GOT3 (cell line): ENCODE data around the gene HSD3B2.

ENCODE experiments used
- DNase-seq: peaks from one replicate; lab custom pipeline; 2025; ENCODE audit warnings: mixed read lengths; lab: John Stamatoyannopoulos, UW

The HSD3B2 gene

DNA sequence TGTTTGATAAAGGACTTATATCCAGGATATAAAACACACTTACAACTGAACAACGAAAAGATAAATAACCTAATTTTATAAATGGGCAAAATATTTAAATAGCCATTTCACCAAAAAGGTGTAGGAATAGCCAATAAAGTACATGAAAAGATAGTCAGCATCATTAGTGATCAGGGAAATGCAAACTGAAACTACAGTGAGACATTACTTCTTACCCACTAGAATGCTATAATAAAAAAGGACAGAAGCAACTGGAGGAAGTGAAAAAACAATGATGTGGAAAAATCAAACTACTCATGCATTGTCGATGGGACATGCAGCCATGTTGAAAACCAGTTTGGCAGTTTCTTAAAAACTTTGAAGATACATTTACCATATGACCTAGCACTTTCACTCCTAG is 48.6 kb downstream of the HSD3B2 start:
- DNase-seq = no peak

DNA sequence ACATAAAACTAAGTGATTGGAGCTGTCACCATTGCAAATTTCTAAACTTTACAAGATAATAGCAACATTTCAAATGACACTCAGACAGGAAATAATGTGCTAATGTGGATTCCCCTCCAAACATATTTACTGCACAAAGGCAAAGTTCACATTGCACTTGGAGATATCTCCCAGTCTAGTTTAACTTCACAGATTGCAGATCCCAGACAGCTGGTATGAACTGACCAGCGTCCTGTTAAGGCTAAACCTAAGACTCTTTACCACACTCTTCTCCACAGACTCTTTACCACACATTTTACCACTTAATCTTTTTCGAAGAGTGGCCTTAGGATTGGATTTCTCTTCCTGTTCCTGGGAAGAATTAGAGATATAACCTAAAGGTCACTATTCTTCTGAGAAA is 51.5 kb downstream of the HSD3B2 start:
- no peak for DNase-seq

- no peak for DNase-seq
Measured at GRCh38 chr1:119467219-119467618, 52.3 kb downstream of the HSD3B2 start.

GRCh38 chr1:119467857-119468668 is 53.1 kb downstream of the HSD3B2 start:
- no peak for DNase-seq

DNA sequence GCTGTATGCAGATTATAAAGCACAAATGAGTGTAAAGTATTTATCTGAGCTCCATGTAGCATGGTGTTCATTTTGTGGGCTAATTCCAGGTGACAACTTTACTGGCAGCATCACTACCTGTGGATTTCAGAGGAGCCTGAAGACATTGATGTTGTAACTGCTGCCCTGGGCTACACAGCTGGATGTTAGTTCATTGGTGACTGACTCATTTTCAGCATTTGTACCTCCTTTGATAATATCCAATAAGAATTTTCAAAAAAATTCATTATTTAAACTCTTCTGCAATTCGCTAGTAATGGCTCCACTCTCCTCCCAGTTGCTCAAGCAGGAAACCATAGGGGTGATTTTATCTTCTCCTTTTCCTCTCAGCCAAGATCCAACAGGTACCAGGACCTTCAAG is 54.8 kb downstream of the HSD3B2 start:
- no peak for DNase-seq

- DNase-seq = no peak
Measured at GRCh38 chr1:119470377-119470776, 55.4 kb downstream of the HSD3B2 start.

DNA sequence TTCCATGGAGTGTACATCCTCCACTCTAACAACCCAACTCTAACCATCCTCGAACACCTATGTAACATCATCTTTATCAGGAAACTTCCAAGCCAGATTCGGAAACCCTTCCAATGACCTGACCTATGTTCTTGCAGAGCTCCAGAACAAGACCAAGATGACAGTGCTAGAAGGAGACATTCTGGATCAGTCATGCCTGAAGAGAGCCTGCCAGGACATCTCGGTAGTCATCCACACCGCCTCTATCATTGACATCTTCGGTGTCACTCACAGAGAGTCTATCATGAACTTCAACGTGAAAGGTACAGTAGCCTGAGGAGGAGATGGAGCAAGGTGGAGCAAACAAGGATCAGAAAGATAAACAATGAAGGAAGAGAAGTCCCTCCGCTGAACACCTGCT is 56.0 kb downstream of the HSD3B2 start:
- DNase-seq = no peak

DNA sequence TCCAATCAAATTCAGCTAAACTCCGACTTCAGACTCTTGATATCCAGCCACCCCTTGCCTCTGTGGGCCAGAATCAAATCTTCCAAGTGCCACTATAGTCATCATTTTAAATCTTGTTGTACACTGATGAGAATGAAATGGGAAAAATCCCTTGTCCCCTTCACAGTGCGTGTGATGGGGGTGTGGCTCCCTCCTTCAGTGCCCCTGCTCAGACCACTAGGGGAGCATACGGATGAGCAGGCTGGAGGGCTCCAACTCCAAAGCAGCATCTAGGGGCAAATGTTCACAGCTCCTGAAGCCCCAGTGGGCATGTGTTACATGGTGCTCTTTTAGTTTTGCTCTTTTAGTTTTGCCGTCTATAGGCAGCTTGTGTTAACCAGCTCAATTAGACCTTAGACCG is 56.6 kb downstream of the HSD3B2 start:
- no peak for DNase-seq

GRCh38 chr1:119472080-119472818 is 57.3 kb downstream of the HSD3B2 start:
- no peak for DNase-seq
